Kidney (tissue), 14 donors: ENCODE measurements around the gene PML. TPM values are rescaled to one million over a fixed set of nuclear protein-coding genes. Genes with fewer than 3 reads are reported as not detected.

ENCODE experiments used
- DNase-seq, 5 donors: peaks; one replicate each; pipeline ENCODE4 v3.0.0-alpha.2; 2013 to 2020
- FAIRE-seq: peaks from 2 replicates; lab custom pipeline; 2012; peaks lifted over from hg19 to GRCh38; lab: Jason Lieb, UNC
- H3K27ac ChIP-seq, 2 donors: one replicate each; pipeline ENCODE4 v1.7.0; 2013; ENCODE audit warnings: low read depth in 2 of 2, low read length in 2 of 2, inconsistent platforms in 1 of 2
- H3K27me3 ChIP-seq: one replicate; pipeline ENCODE4 v1.7.1; 2013; ENCODE audit warnings: low read length, inconsistent platforms; ENCODE audit not compliant: control insufficient read depth, insufficient read depth
- H3K36me3 ChIP-seq, 3 donors: one replicate each; pipeline versions ENCODE4 v1.7.0 to v1.7.1; 2013; ENCODE audit warnings: low read length in 3 of 3, control low read depth in 1 of 3, inconsistent platforms in 1 of 3; ENCODE audit not compliant: insufficient read depth in 3 of 3, control insufficient read depth in 2 of 3
- H3K4me1 ChIP-seq, 3 donors: one replicate each; pipeline versions ENCODE4 v1.7.0 to v1.7.1; 2013; ENCODE audit warnings: low read length in 3 of 3, inconsistent platforms in 1 of 3, low read depth in 1 of 3; ENCODE audit not compliant: control insufficient read depth in 2 of 3, insufficient read depth in 2 of 3
- H3K4me3 ChIP-seq, 3 donors: one replicate each; pipeline versions ENCODE4 v1.7.0 to v1.8.1; 2013; ENCODE audit warnings: low read length in 3 of 3, control low read depth in 1 of 3, inconsistent platforms in 1 of 3
- H3K9ac ChIP-seq, 3 donors: one replicate each; pipeline versions ENCODE4 v1.7.0 to v1.7.1; 2013; ENCODE audit warnings: low read length in 3 of 3, control low read depth in 1 of 3, inconsistent platforms in 1 of 3
- H3K9me3 ChIP-seq, 3 donors: one replicate each; pipeline versions ENCODE4 v1.7.0 to v1.7.1; 2013; ENCODE audit warnings: low read length in 3 of 3, control low read depth in 1 of 3, inconsistent platforms in 1 of 3; ENCODE audit not compliant: control insufficient read depth in 2 of 3, insufficient read depth in 1 of 3
- CTCF ChIP-seq: IDR thresholded peaks from 3 replicates; pipeline ENCODE4 v1.5.1; 2012; ENCODE audit warnings: mild to moderate bottlenecking, moderate library complexity, borderline replicate concordance; ENCODE audit not compliant: insufficient read depth; ENCODE audit errors: extremely low read depth
- intact Hi-C: fragments of 100-400 bp; cut with DNase I; formaldehyde crosslinking; loops from one replicate; pipeline ENCODE4 v1.11.1; 2022
- polyA plus RNA-seq: library from polyadenylated mRNA; stranded (reverse); fragments of 350-450 nt; fragmentation: Illumina TruSeq; extraction: RNeasy Lipid Tissue Mini Kit (QIAGEN cat#74804); gene quantifications from one replicate; pipeline ENCODE4 v1.2.3, GENCODE V29; 2014; ENCODE audit warnings: low read depth, low replicate concordance; ENCODE audit not compliant: insufficient read depth
- total RNA-seq: library from RNA; stranded (reverse); fragmentation: NEBNext Ultra II Directional; extraction: Animal tissue kit (Norgen Biotek cat#: 25700); gene quantifications from one replicate; pipeline ENCODE4 v1.2.1, GENCODE V29; 2021
- donor health status: control.
- donor health status: control.
- donor health status: control.
- donor health status: control.
- donor health status: control.
- donor health status: DM: yes; HTN: yes; CAD: no.
- donor health status: Normal renal cell carcinoma (clear cell type).

PML gene
- total and polyA plus RNA-seq, 2 donors from 2014 or later, result 19.6 to 82.9 TPM

DNA sequence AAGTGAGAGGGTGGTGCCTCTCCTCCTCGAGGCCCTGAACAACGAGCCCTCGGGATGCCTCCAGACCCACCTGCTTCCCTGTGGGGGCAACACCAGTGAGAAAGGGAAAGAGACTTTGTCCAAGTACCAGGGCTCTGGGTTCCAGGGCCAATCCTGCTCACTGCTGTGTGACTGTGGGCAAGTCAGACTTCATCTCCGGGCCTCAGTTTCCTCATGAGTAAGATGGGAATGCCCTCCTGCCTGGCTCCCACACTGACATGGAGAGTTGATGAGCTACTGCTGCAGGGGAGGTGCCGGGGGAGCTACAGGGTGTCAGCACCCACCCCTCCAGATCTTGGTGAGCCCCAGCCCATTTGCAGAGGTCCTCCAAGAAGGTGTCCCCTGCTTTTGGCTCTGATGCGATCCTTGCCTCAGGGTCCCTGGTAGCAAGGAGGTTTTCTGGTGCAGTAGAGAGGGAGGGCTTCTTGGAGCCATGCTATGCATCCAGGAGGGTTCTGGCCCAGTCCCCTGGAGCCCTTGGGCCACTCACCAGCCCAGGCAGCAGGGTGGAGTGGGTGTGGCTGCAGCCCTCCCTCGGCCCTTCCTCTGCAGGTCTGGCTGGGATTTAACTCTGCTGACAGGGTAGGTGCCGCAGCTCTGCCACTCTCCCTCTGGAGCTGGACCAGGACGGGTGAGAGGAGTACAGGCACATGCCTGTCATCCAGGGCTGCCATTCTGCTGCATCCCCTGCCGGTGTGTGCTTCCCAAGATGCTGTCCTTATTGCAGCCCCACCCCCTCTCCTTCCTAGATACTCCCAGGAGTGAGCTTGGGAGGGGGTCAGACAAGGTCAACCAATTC is 41.4 kb upstream of the PML start:
- Histone ChIP-seq H3K4me1 (peaks cover 0 to 11% (median 10%) of the 10 kb centered on the region in 3 donors), H3K9me3 (no peaks in the 10 kb centered on the region), H3K36me3 (peaks cover 0 to 6% (median 0%) of the 10 kb centered on the region in 3 donors), H3K9ac (no peak overlapping the region), H3K4me3 (no peak overlapping the region), H3K27ac (peak overlapping the region in 1 of 2 donors; percentile 83), H3K27me3 (no peaks in the 10 kb centered on the region)
- intact Hi-C loops, result no loop called here
- FAIRE-seq, result no peak
- no peak for TF ChIP-seq CTCF
- DNase-seq, result peak in 2 of 5 donors; percentile 30 to 75

GRCh38 chr15:73954188-73955145 is 40.0 kb upstream of the PML start:
- no peak overlapping the region for H3K27ac ChIP-seq
- H3K4me1 ChIP-seq, result peaks cover 0 to 11% (median 10%) of the 10 kb centered on the region in 3 donors
- H3K4me3 ChIP-seq, result no peak overlapping the region
- intact Hi-C loops, result no loop called here
- TF ChIP-seq CTCF, result no peak
- DNase-seq (peak in 2 of 5 donors; percentile 41 to 75), FAIRE-seq (no peak)
- H3K9me3 ChIP-seq, result no peaks in the 10 kb centered on the region
- H3K9ac ChIP-seq, result no peak overlapping the region
- H3K36me3 ChIP-seq, result peaks cover 0 to 5% (median 0%) of the 10 kb centered on the region in 3 donors
- H3K27me3 ChIP-seq, result no peaks in the 10 kb centered on the region

DNA sequence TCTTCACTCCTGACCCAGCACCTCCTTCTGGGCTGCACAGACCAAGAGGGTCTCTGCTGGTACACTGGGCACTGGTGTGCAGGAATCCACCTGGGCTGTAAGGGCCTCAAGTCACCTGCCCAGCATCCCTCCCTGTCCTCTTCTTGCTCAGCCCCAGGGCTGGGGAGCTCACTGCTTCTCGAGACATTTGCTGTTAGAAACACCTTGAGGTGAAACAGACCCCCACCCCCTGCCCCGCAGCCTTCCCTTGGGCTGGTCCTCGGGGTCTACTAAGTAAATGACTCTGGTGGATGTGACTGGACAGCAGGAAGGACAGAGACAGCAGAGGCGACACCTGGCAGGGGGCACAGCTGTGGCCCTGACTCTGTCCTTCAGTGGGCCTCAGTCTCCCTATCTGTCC is 39.2 kb upstream of the PML start:
- no peak overlapping the region for H3K27ac ChIP-seq
- intact Hi-C loops, result no loop called here
- H3K9me3 ChIP-seq, result no peaks in the 10 kb centered on the region
- peaks cover 0 to 11% (median 10%) of the 10 kb centered on the region in 3 donors for H3K4me1 ChIP-seq
- DNase-seq, result peak in 2 of 5 donors; percentile 29 to 48
- no peak overlapping the region for H3K9ac ChIP-seq
- H3K4me3 ChIP-seq, result no peak overlapping the region
- TF ChIP-seq CTCF, result no peak
- H3K27me3 ChIP-seq, result no peaks in the 10 kb centered on the region
- no peak for FAIRE-seq
- no peaks in the 10 kb centered on the region for H3K36me3 ChIP-seq
